RWPE1 (cell line): Measurements from ENCODE around the gene MORN5.

Source experiments
- CTCF ChIA-PET: fragments of 350-600 bp; sonication (Branson Sonifier 250); formaldehyde crosslinking; extraction: SDS; loops from one replicate; lab custom pipeline; 2021; lab: Yijun Ruan, JAX
- POLR2A ChIA-PET: fragments of 400-600 bp; formaldehyde crosslinking; extraction: SDS; loops from one replicate; lab custom pipeline; 2020; ENCODE audit warnings: antibody characterized with exemption; ENCODE audit not compliant: low non-redundant PET; lab: Yijun Ruan, JAX
- DNase-seq: peaks from one replicate; pipeline ENCODE4 v3.0.0; 2012; ENCODE audit warnings: low spot score
- H3K27ac ChIP-seq: fragments of 450-650 bp; 2 replicates; pipeline ENCODE4 v1.5.1; 2017
- TF ChIP-seq, protein P1 (sequence below): fragments of 450-650 bp; conservative IDR thresholded peaks from 2 replicates; pipeline ENCODE4 v1.5.1; 2017; ENCODE audit warnings: low read depth, mild to moderate bottlenecking

Gene MORN5

DNA sequence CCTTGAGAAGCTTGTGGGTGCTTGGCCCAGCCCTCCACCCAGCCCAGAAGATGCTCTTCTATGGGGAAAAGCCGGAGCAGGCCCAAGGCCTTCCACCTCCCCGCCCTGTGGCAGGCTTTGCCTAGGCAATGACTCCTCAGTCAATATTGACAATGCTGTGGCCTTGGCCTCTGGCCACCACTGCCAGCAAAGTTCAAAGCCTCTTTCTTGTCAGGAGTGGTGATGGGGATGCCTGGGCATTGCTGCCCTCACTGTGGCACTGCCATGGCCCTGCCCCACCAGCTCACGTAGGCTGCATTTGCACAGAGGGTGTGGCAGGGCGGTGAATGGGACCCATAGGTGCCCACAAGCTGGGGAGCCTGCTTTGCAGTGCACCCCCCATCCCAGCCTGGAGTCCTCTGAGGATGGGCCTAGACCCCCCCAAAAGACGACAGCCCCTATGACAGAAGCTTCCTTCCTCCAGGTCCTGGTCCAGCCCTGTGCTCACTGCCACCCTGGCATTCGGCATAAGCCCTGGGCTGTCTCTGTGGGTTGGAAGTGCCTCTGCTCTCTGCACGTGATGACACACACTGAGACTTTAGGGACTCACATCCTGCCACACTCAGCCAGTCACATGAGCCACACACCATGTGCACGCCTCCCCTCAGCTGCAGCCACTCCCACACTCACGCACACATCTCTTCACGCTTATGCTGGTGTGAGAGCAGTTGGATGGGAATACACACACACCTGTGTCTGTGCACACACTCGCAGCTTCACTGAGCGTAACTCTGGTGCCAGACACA is 31.1 kb downstream of the MORN5 start:
- H3K27ac ChIP-seq: no peak overlapping the region
- DNase-seq: no peak
- POLR2A ChIA-PET: no interaction called here
- CTCF ChIA-PET: interaction anchor here (0.7 kb wide), 1 partner anchor 71 kb away, joined by 3 read pairs; no protein-coding TSS in a partner anchor
- TF ChIP-seq, protein P1, sequence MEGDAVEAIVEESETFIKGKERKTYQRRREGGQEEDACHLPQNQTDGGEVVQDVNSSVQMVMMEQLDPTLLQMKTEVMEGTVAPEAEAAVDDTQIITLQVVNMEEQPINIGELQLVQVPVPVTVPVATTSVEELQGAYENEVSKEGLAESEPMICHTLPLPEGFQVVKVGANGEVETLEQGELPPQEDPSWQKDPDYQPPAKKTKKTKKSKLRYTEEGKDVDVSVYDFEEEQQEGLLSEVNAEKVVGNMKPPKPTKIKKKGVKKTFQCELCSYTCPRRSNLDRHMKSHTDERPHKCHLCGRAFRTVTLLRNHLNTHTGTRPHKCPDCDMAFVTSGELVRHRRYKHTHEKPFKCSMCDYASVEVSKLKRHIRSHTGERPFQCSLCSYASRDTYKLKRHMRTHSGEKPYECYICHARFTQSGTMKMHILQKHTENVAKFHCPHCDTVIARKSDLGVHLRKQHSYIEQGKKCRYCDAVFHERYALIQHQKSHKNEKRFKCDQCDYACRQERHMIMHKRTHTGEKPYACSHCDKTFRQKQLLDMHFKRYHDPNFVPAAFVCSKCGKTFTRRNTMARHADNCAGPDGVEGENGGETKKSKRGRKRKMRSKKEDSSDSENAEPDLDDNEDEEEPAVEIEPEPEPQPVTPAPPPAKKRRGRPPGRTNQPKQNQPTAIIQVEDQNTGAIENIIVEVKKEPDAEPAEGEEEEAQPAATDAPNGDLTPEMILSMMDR: no peak

DNA sequence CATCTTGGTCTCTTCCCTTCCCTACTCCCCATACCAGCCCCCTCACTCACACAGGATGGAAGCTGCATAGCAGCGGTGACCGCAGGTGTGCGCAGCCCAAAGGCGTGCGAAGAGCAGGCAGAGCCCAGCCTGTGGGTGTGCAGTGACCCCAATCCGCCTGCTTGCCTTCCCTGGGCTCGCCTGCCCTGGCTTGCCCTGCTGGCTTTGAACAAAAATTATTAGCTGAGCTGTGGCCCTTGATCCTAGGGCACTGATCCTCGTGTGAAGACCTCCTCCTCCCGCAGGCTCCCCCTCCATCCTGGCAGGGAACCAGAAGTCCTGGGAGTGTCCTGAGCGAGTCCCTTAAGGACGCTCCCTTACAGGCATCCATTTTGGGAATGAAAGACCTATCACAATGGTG is 31.9 kb downstream of the MORN5 start:
- CTCF ChIA-PET: interaction anchor here (0.7 kb wide), 1 partner anchor 72 kb away, joined by 3 read pairs; no protein-coding TSS in a partner anchor
- TF ChIP-seq, protein P1: no peak
- POLR2A ChIA-PET: no interaction called here
- DNase-seq: no peak
- no peak overlapping the region for H3K27ac ChIP-seq

DNA sequence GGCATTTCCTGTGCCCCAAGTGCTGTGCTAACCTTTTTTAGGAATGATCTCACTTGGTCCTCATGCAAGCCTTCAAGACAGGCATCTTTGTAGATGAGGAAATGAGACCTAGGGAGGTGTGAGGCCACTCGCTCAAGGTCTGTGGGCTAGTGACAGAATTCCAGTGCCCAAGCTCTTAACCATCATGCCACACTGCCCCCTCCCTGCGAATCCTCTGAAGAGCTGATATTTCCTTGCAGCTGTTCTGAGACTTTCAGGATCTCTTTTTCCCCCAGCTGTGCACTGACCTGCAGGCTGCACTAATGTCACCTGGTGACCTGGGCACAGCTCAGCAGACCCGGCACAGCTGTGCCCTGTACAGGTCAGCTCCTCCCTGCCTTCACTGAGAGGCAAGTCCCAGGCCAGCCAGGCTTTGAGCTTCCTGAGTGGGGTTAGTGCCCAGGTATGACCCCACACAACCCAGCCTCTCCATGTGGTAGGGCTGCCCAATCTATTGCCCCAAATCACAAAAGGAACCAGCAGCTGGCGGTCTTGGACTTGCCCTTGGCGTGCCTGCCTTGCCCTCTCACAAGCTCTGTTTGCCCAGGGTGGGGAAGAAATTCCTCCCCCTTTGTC is 32.7 kb downstream of the MORN5 start:
- no peak for DNase-seq
- TF ChIP-seq, protein P1: no peak
- ChIA-PET CTCF (interaction anchor here (0.7 kb wide), 1 partner anchor 646 kb away, joined by 3 read pairs; no protein-coding TSS in a partner anchor), POLR2A (no interaction called here)
- no peak overlapping the region for H3K27ac ChIP-seq

DNA sequence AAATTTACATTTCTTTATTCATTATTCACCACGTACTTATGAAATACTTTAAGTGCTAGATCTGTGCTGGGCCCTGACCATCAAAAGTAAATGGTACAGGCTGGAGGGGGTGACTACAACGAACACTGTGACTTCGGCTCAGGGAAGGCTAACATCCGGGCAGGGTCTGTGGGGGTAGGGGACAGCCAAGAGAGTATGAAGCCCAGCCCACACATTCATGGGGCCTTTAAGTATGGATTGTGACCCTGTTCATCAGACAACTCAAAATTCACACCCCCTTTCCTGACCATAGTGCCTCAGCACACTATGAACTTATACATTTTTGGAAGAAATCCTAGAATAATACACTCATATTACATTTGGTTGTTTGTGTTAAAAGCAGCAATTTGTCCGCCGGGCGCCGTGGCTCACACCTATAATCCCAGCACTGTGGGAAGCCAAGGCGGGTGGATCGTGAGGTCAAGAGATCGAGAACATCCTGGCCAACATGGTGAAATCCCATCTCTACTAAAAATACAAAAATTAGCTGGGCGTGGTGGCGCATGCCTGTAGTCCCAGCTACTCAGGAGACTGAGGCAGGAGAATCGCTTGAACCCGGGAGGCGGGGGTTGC is 33.3 kb downstream of the MORN5 start:
- ChIA-PET POLR2A (no interaction called here), CTCF (interaction anchor here (0.7 kb wide), 2 partner anchors 561 to 647 kb away, joined by 3 read pairs; no protein-coding TSS in a partner anchor)
- no peak for DNase-seq
- no peak overlapping the region for H3K27ac ChIP-seq
- TF ChIP-seq, protein P1: no peak

DNA sequence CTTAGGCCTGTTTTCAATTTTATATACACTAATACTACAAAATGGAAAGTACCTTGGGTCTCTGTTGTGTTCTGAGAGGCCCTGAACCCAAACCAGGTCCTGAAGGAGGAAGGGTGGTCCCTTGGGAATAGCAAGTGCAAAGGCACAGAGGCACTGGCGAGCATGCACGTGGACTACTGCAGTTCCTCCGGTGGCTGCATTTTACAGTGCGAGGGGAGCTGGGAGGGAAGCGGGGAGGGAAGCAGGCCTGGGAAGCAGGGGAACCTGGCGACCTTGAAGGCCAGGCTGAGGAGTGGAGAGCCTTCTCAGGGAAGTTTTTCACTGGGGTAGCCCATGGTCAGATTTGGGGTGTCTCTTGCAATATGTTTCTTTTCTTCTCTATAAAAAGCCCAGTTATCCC is 33.9 kb downstream of the MORN5 start:
- CTCF ChIA-PET: interaction anchor here (0.7 kb wide), 1 partner anchor 560 kb away, joined by 3 read pairs; no protein-coding TSS in a partner anchor
- POLR2A ChIA-PET: no interaction called here
- H3K27ac ChIP-seq: no peak overlapping the region

DNA sequence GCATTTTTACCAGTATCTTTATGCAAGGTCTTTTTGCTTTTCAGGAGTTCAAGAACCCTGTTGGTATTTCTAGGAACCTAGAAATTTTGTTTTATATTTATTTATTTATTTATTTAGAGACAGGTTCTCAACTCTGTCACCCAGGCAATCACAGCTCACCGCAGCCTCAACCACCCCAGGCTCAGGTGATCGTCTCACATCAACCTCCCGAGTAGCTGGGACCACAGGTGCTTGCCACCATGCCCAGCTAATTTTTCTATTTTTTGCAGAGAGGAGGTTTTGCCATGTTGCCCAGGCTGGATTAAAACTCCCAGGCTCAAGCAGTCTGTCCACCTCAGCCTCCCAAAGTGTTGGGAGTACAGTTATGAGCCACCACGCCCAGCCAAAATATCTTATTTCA is 36.2 kb downstream of the MORN5 start:
- TF ChIP-seq, protein P1: no peak
- no peak overlapping the region for H3K27ac ChIP-seq
- POLR2A ChIA-PET: no interaction called here
- CTCF ChIA-PET: no interaction called here
- DNase-seq: no peak

More for the DNA sequence above, 33.9 kb downstream of the MORN5 start:
- TF ChIP-seq, protein P1: no peak
- no peak for DNase-seq
